Cerebellar cortex (tissue), 1 donor: Measurements from ENCODE around the gene RNF135.
"Not testable (repeated sequence)": the region's sequence is repeated elsewhere in the genome, so short reads cannot be mapped to it uniquely, and the experiment has no call there.

Source experiments
- DNase-seq: peaks from one replicate; pipeline ENCODE4 v3.0.0-alpha.2; 2015; ENCODE audit warnings: low spot score

Gene RNF135

DNA sequence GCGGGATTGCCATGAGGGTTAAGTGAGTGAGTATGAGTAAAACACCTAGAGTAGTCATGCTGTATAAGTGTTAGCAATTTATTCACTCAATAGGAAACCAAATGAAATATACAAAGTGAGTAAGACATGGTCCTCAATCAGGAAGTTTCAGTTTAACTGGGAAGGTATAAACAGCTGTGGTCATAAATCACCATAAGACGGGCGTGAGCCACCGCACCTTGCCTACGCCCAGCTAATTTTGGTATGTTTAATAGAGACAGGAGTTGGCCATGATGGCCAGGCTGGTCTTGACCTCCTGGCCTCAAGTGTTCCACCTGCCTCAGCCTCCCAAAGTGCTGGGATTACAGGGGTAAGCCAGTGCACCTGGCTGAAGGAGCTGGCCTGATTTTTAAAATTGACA lies 27.0 kb downstream of the RNF135 start:
- no peak for DNase-seq

DNA sequence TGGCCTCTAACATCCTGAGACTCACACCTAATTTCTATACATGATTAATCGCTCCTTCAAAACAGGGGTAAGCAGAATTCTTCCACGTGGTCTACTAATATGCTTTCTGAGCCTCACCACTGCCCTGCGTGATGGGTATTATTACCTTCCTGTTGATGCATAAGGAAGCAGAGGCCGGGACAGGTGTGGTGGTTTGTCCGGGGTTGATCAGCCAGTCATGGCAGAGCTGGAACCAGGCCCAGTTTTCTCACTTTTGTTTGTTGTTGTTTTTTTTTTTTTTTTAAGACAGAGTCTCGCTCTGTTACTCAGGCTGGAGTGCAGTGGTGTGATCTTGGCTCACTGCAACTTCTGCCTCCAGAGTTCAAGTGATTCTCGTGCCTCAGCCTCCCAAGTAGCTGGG lies 31.2 kb downstream of the RNF135 start:
- no peak for DNase-seq

DNA sequence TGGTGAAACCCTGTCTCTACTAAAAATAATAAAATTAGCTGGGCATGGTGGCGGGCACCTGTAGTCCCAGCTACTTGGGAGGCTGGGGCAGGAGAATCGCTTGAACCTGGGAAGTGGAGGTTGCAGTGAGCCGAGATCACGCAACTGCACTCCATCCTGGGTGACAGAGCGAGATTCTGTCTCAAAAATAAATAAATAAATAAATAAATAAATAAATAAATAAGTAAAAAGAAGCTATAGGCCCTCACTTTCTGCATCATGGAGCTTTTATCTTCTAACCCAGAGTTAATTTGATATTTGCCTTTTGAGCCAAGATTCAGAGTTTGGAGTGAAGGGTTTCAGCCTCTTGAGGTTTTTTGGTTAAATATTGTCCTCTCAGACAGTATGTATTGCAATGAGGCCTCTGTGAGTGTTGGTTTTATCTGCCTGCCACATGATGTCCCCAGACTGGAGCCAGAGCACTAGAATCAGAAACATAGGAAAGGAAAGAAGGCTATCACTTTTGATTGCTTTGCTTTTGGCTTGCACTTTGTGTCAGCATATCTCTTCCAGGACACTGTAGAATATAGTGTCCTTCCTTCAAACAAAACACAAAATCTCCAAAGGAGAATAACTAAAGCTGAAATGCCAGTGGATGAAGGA lies 32.5 kb downstream of the RNF135 start:
- no peak for DNase-seq

DNA sequence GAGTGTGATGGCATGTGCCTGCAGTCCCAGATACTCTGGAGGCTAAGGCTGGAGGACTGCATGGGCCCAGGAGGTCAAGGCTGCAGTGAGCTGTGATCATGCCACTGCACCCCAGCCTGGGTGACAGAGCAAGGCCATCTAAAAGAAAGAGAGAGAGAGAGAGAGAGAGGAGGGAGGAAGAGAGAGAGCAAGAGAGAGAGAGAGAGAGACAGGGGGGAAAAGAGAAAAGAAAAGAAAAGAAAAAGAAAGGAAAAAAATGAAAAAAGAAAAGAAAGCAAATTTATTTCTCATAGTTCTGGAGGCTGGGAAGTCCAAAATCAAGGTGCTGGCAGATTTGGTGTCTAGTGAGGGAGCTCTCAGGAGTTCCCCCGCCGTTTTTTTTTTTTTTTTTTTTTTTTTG lies 33.3 kb downstream of the RNF135 start:
- no peak for DNase-seq

DNA sequence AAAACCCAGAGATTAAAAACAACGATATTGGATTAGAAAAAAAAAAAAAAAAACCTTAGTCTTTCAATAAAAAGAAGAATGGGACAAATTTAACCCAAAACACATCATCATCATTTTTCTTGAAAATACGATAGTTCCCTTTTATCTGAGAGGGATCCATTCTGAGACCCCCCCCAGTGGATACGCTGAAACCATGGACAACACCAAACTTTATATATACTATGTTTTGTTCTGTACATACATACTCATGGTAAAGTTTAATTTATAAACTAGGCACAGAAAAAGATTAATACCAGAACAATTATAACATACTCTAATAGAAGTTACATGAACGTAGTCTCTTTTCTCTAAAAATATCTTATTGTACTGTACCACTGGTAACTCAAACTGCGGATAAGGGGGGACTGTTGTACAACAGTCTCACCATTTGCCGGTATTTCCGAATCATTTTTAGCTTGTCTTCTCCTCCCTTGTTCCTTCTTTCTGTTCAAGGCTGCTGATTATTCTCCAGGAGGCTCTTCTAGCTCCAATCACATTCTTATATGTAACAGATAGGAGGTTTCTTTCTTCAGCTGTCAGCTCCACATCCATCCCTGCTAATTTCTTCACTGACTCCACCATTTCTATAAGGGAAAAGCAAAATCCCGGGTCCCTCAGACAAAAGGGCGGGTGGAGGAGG lies 37.0 kb downstream of the RNF135 start:
- no peak for DNase-seq

DNA sequence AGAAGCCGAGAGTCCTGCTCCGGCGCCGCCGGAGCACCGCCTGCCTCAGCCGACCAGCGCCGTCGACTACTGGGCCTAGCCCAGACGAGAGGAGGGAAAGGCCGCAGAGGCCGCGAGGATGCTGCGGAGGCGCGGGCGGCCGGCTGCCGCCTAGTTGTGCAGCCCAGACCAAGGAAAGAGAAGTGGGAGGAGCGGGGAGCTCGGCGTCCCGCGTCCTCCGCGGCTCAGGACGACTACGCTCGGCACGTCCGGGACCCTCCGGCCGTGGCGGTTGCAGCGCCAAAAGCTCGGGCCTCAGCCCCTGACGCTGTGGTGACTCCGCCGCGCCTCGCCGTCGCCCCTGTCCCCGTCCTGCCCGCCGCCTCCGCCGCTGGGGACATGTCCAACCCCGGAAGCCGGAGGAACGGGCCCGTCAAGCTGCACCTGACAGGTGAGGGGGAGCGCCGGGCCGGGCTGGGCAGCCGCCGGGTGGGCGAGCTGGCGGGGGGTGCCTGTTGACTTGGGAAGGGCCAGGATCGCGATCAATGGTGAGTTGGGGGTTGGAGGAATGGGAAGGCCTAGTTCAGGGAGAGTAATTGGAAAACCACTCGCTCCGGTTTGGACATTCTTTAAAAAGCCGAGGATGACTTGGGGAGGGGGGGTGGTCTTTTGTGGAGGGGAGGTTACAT lies 37.7 kb downstream of the RNF135 start:
- DNase-seq: peak; percentile 40

DNA sequence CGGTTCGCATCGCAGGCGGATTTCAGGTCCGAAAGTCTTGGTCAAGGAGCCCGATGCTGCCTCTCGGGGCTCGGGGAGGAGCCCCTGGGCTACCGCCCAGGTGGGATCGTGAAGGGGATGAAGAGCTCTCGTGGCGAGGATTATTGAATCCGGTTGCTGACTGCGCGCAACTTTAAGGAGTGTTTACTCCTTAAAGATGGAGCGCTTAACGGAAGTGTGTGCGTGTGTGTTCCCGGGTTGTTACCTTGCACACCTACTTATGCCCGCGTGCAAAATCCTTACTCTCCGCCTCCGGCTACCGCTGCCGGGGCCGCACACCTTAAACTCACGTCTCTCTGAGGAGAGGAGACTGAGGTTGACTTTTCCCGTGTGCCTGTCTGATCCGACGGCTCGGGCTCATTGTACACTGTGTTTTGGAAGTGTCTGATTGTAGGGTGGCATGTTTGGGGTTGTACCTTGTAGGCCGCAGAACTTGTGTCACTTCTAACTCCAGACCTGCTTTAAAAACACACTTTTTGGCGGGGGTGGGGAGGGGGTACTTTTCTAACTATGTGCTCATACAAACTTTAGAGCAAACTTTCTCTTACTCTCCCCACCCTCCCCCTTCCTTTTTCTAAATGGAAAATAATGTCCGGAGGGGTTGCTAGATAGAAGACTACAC lies 38.3 kb downstream of the RNF135 start:
- peak; percentile 25 for DNase-seq

DNA sequence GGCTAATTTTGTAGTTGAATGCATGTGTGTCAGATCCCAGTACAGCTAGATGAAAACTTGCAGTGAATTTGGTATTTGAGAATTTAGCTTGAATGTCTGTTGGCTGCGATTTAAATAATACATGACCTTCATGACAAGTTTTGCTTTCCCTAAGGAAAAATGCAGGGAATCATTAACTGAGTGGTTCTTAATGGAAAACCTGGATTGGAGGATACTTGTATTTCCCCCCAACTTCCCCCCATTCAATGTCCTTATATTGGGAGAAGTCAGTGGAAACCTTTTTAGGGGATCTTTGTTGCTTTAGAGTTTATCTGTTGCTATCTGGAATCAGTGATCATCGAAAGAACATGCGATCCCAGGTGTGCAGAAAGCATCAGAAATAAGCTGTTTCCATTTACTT lies 39.2 kb downstream of the RNF135 start:
- DNase-seq: peak; percentile 28

DNA sequence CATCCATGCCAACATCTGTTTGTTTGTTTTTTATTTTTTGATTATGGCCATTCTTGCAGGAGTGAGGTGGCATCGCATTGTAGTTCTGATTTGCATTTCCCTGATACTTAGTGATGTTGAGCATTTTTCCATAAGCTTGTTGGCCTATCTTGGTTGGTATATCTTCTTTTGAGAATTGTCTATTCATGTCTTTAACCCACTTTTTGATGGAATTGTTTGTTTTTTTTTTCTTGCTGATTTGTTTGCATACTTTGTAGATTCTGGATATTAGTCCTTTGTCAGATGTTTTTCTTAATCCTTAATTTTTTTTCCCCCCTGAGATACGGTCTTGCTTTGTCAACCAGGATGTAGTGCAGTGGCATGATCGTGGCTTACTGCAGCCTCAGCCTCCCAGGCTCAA lies 43.0 kb downstream of the RNF135 start:
- DNase-seq: no peak

DNA sequence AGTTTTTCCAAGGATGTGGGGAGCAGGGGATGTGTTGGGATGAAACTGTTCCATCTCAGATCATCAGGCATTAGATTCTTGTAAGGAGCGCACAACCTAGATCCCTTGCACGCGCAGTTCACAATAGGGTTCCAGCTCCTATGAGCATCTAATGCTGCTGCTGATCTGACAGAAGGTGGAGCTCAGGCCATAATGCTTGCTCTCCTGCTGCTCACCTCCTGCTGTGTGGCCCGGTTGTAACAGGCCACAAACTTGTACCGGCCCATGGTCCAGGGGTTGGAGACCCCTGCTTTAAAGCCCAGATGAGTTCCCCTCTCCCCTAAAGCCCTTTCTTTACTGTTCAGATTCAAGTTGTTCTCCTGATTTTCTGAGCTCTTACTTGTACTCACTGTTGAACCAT lies 44.8 kb downstream of the RNF135 start:
- peak; percentile 12 for DNase-seq

DNA sequence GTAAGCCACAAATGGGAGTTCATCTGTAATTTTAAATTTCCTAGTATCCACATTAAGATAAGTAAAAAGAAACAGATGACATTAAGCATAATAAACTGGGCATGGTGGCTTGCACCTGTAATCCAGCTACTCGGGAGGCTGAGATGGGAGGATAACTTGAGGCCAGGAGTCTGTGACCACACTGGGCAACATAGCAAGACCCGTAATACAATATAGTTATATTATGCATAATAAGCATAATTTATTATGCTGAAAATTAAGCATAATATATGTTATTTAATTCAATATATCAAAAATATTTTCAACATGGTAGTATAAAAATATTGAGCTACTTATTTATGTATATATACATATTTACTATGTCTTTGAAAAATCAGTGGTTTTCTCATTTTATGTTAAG lies 48.2 kb downstream of the RNF135 start:
- no peak for DNase-seq

DNA sequence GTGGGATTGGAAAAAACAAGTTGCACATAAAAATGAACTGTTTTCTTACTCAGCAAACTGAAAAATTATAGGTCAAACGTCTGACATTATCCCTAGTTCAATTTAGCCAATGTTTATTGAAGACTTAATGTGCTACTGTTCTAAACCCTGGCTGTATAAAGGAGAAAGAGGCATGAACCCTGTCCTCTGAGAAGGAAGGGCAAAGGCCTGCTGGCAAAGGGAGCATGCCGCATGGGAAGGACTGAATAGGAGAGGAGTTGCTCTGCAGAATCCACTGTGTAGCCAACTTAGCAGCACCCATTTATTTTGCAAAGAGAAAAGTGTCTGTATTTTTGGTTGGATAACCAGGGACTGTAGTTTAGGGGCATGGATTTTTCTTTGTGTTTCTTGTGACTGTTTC lies 52.3 kb downstream of the RNF135 start:
- DNase-seq: not testable (repeated sequence)

DNA sequence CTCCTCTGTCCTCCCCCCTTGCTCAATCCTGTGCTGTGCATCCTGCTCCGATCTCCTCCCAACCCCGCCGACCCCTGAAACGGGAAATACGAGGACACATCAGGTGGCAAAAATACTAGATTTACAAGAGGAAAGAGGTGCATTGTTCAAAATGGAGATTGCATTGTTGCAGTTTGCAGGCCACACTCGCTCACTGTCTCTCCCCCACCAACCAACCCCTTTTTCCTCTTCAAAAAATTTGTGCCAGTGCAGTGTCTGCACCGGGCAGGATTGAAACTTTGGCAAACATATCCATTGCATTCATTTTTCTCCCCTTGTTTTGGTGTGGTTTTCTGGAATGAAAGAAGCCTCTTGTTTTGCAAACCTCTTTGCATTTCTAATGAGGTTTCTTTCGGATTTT lies 61.0 kb downstream of the RNF135 start:
- DNase-seq: no peak

DNA sequence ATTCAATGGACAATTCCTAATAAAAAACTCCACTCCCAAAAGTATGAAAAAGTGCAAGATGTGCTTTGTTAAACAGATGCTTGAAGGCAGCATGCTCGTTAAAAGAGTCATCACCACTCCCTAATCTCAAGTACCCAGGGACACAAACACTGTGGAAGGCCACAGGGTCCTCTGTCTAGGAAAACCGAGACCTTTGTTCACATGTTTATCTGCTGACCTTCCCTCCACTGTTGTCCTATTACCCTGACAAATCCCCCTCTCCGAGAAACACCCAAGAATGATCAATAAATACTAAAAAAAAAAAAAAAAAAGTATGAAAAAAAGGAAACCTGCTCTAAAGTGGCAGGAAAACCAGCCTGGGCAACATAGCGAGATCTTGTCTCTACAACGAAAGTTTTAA lies 64.8 kb downstream of the RNF135 start:
- not testable (repeated sequence) for DNase-seq

DNA sequence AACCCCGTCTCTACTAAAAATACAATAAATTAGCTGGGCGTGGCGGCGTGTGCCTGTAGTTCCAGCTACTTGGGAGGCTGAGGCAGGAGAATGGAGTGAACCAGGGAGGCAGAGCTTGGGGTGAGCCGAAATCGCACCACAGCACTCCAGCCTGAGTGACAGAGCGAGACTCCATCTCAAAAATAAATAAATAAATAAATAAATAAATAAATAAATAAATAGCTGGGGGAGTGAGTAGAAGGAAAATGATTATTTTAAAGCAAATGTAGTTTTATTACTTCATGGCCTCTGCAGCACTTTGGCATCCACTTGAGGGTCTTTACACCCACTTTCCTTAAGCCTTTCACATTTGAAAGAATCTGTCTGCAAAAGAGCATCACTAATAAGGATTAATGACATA lies 70.0 kb downstream of the RNF135 start:
- DNase-seq: not testable (repeated sequence)

DNA sequence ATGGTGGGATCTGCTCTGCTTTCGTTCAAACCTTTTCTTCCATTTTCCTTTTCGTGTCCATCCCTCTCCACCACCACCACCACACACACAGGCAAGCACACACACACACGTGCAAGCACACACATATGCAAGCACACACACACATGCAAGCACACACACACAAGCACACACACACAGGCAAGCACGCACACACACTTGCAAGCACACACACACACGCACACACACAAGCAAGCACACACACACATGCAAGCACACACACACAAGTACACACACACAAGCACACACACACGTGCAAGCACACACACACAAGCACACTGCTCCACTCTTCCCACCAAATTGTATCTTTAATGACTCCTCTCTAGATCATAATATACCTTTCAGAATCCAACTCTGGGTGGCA lies 71.5 kb downstream of the RNF135 start:
- not testable (repeated sequence) for DNase-seq

DNA sequence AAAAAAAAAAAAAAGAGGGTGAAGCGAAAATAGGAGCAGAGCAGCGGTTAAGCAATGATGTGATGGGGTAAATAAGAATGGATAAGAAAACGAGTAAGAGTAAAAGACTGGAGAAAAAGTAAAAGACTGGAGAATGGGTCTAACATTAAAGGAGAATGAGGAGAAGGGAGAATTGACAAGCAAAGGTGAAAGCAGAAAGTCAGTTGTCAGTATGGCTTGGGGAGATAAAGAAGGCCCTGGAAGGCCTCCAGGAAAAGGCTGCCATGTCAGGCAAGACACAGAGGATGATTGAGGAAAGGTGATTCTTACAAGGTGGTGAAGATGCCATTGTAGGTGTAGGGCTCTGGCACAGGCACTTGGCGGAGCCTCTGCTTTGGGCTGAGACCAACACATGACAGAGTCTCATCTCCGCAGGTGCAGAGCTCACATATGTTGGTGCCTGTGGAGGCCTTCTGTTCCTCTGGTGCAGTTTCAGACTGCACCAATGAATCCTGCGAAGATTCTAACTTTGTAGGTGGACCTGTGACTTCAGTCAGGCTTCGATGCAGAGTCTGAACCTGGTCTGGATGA lies 76.1 kb downstream of the RNF135 start:
- peak; percentile 68 for DNase-seq

DNA sequence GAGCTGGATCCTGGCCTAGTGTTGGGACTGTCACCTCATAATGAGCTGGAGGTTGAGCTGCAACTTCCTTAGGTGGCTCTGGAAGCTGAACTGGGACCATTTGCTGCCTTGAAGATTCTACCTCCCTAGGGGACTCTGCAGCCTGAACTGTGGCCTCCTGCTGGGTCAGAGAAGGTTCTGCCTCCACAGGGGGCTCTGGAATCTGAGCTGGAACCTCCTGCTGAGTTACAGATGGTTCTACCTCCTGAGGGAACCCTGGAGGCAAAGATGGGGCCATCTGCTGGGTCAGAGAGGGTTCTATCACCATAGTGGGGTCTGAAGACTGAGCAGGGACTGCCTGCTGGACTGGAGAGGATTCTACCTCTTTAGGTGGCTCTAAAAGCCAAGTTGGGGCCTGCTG lies 77.3 kb downstream of the RNF135 start:
- DNase-seq: no peak

DNA sequence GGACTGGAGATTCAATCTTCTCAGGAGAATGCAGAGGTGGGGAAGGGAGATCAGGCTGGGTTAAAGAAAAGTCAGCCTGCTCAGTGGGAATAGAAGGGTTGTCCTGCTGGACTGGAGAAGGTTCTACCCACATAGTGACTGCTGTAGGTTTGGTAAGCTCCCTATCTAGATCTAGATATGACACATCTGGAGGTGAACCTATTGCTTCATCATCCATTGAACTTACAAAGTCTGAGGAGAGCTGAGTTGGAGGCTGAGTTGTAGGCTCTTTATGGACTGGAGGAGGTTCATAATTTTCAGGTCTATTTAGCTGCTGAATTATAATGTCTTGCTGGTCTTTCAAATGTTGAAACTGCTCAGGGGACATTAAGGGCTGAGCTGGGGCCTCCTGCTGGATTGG lies 77.9 kb downstream of the RNF135 start:
- no peak for DNase-seq
